Esophagus squamous epithelium (tissue), 4 donors: ENCODE data around the gene HPF1.
"Not testable (repeated sequence)": the region's sequence is repeated elsewhere in the genome, so short reads cannot be mapped to it uniquely, and the experiment has no call there.

Experiments
- CTCF ChIP-seq, 6 experiments: fragments of 450-650 bp in 4 of 6; fragments of 200-600 bp in 2 of 6; sonication (generic) in 2 of 6; IDR thresholded peaks; one replicate each; pipeline ENCODE4 v1.5.1; 2016 to 2019; ENCODE audit warnings: antibody characterized with exemption in 6 of 6, mild to moderate bottlenecking in 4 of 6, moderate library complexity in 4 of 6
- POLR2A ChIP-seq, 4 donors: fragments of 450-650 bp; IDR thresholded peaks; one replicate each; pipeline ENCODE4 v1.6.1; 2017; ENCODE audit warnings: antibody characterized with exemption in 4 of 4, mild to moderate bottlenecking in 4 of 4, moderate library complexity in 3 of 4

- not testable (repeated sequence) for TF ChIP-seq CTCF, POLR2A (IDR thresholded peaks at IDR 0.05)
Measured at GRCh38 chr4:169771556-169772080, 13.9 kb upstream of the HPF1 start.
